Measurements from ENCODE around the gene WDR72.
"Not testable (repeated sequence)": the region's sequence is repeated elsewhere in the genome, so short reads cannot be mapped to it uniquely, and the experiment has no call there.

WDR72 gene

GRCh38 chr15:53589520-53590057 is 169.9 kb downstream of the WDR72 start:
- DNase-seq (ENCODE audit: low read depth): no peak

- DNase-seq (ENCODE audit: low read depth): no peak
These were observed 170.7 kb downstream of the WDR72 start for GRCh38 chr15:53588773-53589172.

DNA sequence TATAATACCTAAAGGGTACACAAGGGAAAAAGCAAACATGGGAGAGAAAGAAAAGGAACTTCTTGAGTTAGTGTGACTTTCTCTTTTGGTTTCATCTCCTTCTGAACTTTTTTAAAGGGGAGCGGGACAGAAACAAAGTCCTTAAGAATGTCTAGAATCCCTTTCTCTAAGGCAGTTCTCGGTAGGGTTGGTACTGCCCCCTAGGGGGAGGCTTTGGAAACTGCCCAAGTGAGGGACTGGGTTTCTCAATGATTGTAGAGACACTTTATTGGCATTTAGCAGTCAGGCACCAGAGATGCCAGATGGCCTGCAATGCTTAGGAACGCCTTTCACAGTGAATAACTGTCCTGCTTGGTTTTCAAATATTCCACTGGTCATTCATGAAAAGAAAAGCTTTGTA is 172.7 kb downstream of the WDR72 start:
- no peak for DNase-seq (ENCODE audit: low read depth)

DNA sequence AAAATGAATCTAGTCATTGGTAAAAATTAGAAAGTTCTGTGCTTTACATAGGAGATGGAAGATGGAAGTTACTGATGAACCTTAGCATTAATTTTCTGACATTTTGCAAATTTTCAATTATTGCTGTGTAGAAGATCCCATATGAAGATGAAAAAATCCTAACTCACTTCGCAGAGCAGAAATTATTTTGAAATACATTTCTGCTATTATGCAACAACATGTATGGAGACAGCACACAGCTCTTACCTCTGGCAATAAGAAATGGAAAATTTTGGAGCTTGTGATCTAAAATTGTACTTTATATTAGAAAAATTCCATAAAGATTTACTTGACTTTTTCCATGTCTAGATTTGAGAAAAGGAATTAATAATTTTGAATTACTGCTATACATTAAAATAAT is 177.9 kb downstream of the WDR72 start:
- DNase-seq (ENCODE audit: low read depth): no peak

GRCh38 chr15:53580366-53580765 is 179.1 kb downstream of the WDR72 start:
- DNase-seq (ENCODE audit: low read depth): no peak

- DNase-seq (ENCODE audit: low read depth): no peak
These were observed 182.6 kb downstream of the WDR72 start for GRCh38 chr15:53576841-53577240.

DNA sequence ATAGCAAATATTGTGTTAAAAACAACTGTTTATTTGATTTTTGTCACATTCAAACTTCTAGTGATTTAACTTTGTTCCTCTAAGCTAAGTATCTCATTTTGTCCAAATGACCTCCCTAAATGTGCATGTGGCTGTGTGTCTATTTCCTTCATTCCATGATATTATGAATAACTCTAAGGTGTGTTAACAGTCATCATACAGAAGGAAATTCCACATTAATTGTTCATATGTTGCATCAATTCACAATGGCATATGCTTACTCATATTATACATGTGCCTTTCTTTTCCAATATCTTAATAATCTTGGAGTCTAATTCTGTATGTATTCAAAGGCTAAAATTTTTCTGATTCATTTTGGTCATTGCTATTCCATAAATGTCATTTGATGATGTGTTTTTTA is 186.4 kb downstream of the WDR72 start:
- no peak for DNase-seq (ENCODE audit: low read depth)

GRCh38 chr15:53569751-53570480 is 189.5 kb downstream of the WDR72 start:
- no peak for DNase-seq (ENCODE audit: low read depth)

DNA sequence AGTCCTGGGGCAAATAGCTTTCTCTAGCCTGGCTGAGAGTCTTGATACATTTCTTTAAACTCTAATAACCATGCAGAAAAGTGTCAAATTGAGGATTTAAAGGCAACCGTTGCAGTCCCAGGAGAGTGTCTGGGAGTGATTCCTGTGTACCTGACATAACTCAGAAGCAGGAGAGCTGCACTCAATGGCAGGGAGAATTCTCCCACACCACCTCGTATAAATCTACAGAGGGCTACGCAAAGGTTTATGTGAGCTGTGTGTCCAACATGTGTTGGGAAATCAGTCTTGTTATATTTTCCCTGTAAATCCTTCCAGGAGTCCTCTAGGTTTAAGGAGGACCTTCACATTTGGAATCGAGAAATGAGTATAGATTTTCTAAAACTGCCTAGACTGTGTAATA is 192.6 kb downstream of the WDR72 start:
- DNase-seq (ENCODE audit: low read depth): no peak

GRCh38 chr15:53565721-53566120 is 193.7 kb downstream of the WDR72 start:
- DNase-seq (ENCODE audit: low read depth): no peak

DNA sequence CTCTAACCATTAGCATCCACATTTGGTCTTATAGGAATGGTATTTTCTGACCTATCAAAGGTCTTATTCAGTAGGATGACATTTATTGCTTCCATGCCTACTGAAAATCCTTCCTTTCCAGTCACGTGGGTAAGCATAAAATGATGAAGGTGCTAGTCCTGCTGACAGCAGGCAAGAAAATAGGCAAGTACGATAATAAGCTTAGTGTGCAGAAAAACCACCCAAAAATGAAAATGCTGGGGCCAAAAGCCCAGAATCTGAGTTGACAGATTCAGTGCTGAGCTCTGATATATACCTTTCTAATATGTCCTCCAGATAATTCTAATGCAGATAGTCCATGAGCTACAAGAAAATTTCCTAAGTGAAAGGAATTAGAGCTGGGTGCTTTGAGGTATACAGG is 194.8 kb downstream of the WDR72 start:
- no peak for DNase-seq (ENCODE audit: low read depth)

DNA sequence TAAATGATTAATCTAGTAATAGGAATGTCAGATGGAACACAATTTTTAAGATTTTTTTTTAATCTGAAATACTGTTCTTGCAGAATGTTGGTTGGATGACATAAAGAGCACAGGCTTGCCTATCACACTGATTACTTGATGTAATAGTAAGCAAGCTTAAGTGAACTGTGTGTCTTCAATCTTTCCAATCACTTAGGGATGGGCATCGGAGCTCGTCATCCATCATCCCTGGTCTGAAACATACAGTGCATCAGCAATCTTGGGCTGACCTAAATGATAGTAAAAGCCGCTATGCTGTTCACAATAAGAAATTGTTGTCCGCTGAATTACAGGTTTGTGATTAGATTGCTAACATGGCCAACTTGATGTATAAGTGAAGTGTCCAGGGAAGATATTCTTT is 195.8 kb downstream of the WDR72 start:
- DNase-seq (ENCODE audit: low read depth): no peak

DNA sequence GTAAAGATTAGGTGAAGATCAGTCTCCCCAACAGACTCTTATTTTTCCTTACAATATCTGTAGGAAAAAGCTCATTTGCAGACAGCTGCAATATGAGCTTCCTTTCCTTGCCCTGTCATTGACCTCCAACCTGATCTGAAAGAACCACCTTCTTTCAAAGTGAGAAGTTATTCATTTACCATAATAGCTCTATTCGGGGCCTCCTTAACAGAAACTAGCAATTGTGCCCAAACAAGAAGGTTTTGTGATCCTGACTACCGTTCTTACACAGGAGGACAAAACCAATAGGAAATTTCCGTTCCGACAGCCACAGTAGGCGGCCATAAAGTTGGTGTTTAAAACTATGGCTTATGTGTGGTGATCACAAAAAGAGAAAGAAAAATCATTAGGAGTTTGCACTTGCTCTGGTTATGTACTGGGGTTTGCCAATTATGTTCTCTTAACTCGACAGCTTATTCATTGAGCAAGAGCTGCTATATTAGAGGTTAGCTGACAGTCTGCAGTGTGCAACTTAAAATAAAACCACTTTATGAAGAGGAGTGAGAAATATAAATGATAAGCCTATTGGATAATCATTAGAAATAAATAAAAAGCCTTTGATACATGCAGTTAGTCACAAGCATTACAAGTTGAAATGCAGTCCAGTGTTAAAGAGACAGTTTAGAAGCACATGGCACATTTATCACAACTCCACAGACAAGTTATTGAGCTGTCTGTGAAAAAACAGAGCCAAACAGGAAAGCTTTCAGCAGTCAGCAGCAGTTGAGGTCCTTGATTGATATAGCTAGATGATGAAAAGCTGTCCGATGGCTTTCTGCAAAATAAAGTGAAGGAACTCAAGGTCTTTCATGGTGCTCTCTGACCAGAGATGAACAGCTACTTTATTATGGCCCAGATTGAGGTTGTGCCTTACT is 199.8 kb downstream of the WDR72 start:
- DNase-seq (ENCODE audit: low read depth): no peak

- no peak for DNase-seq (ENCODE audit: low read depth)
These were observed 201.1 kb downstream of the WDR72 start for GRCh38 chr15:53558384-53558783.

- DNase-seq (ENCODE audit: low read depth): no peak
These were observed 204.2 kb downstream of the WDR72 start for GRCh38 chr15:53555226-53555625.

- DNase-seq (ENCODE audit: low read depth): no peak
These were observed 209.7 kb downstream of the WDR72 start for GRCh38 chr15:53549697-53550305.

- no peak for DNase-seq (ENCODE audit: low read depth)
These were observed 211.2 kb downstream of the WDR72 start for GRCh38 chr15:53548236-53548635.

- not testable (repeated sequence) for DNase-seq (ENCODE audit: low read depth)
These were observed 218.7 kb downstream of the WDR72 start for GRCh38 chr15:53540626-53541300.

DNA sequence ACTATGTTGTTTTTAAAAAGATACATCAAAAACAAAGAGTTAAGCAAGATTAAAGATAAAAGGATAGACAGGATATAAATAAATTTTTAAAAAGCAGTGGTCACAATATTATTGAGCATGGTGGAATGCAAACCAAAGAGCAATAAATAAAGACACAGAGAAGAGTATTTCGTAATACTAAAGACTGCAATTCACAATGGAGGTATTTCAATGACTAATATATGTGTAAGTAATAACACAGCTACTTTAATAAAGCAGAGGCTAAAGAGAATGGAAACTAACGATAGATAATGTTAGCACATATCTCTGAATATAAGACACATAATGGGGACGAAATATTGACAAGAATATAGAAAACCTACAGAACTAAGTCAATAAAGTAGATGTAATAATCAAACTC is 219.6 kb downstream of the WDR72 start:
- no peak for DNase-seq (ENCODE audit: low read depth)

DNA sequence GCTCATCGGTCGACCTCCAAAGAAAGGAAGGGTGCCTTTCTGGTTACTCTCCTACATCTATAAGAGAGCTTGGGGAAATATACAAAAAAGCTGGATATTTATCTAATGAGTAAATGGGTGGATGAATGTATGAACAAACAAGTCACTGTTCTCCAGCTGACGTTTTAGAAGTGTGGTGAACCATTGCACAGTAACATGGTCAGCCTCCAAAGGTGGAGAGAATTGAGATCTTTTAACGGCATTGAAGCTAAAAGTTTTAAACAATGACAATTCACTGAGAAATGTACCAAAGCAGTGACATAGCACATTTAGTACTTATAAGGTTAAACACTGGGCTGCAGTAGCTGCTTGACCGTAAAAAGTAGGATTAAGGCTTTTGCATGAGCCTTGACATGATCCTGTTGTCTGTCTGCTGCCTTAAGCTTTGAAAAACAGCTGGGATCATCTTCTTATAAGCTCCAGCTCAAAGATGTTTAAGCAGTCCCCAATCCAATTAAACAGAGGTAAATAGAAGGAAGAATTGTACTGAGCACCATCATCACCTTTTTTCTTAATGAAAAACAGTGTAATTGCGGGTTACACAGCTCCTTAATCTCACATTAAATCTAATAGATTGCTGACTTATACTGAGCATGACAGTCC is 222.9 kb downstream of the WDR72 start:
- no peak for DNase-seq (ENCODE audit: low read depth)

DNA sequence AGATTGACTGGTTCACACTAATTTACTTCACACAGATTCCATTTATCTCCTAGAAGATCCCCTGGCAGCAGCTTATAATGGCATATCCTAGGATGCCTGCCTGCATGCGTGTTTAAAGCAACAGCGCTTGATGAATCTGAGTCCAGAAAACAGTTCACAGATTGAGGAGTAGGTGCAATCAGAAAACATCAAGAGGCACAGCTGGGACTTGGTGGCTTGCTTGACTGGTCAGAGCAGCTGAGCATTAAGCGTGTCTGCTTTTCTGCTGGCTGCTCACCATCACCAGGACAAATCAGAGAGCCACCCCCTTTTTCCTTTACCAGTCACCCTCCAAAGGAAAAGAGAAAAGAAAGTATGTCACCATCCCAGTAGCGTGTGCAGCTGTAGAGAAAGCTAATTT is 223.6 kb downstream of the WDR72 start:
- no peak for DNase-seq (ENCODE audit: low read depth)
